ENCODE results near the gene DENND2A.
"Not testable (repeated sequence)": the region's sequence is repeated elsewhere in the genome, so short reads cannot be mapped to it uniquely, and the experiment has no call there.

The DENND2A gene

DNA sequence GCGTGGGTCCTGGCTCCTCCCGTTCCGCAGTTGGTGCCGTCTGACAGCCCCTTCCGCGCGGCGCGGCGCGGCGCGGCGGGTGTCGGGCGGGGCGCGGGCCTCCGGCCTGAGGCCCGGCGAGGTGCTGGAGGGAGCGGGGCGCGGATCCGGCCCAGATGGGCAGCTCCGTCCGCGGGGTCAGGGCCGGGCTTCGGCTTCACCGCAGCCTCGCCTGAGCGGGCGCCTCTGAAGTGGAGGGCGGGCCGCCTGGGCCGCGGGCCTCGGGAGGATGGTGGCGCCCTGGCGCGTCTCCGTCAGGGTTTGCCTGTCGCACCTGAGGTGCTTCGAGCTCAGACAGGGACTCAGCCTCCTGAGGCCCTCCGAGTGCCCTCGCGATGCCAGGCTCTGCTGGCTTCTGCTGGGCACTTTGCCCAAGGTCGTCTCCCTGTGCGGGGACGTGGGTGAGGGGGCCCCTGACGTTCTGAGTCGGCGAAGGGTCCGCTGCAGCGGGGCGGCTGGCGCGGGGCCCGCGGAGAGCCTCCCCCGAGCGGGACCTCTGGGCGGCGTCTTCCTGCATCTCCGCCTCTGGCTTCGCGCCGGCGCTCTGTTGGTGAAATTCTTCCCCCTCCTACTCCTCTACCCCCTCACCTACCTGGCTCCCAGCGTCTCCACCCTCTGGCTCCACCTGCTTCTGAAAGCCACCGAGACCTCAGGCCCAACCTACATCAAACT is 32.6 kb upstream of the DENND2A start:
- Histone ChIP-seq H3K36me3 (ENCODE audit: control insufficient read depth, insufficient read depth, low read length) (no peaks in the 10 kb centered on the region), H3K9me3 (ENCODE audit: control insufficient read depth, low read length) (no peaks in the 10 kb centered on the region), H3K4me1 (ENCODE audit: control insufficient read depth, insufficient read depth, low read length, poor library complexity, severe bottlenecking) (peaks cover 8% of the 10 kb centered on the region), H3K27ac (ENCODE audit: insufficient read depth, low read length, poor library complexity, severe bottlenecking) (peak overlapping the region; percentile 75), H3K4me3 (ENCODE audit: insufficient read depth, low read depth, low read length, poor library complexity, severe bottlenecking) (peak overlapping the region; percentile 68), H3K27me3 (replicated peaks; ENCODE audit: control insufficient read depth, insufficient read depth, low read length, poor library complexity, severe bottlenecking) (no peaks in the 10 kb centered on the region)
- peak; percentile 29 to 46 (median 39) for DNase-seq

DNA sequence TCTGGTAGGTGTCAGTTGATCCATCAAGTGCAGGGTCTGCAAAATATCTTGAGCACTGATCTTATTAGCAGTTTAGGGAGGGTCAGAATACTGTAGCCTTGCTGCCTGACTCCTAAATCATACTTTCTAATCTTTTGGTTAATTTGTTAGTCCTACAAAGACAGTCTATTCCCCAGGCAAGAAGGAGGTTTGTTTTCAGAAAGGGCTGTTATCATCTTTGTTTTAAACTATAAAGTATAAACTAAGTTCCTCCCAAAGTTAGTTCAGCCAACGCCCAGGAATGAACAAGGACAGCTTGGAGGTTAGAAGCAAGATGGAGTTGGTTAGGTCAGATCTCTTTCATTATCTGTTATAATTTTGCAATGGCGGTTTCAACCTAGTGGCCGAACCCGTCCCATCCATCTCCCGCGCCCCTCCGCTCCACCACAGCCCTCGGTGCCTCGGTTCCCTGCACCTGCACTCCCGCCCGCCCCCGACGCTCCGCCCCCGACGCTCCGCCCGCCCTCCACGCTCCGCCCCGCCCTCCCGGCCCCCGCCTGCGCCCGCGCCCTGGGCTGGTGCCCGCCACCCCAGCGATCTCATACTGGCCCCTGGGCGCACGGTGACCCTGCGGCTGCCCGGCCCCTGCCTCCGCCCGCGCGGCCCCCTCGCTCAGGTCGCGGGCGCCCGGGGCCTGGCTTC is 31.9 kb upstream of the DENND2A start, which contains the start of gene ADCK2:
TSS of gene ADCK2 (plus strand) at position 564 of the 681 bp plus-strand sequence. CDS start 386 bp downstream, outside the sequence.
- H3K36me3 ChIP-seq (ENCODE audit: control insufficient read depth, insufficient read depth, low read length) = no peaks in the 10 kb centered on the region
- no peaks in the 10 kb centered on the region for H3K27me3 ChIP-seq (replicated peaks; ENCODE audit: control insufficient read depth, insufficient read depth, low read length, poor library complexity, severe bottlenecking)
- peak within 1 kb of the TSS; percentile 75 for H3K27ac ChIP-seq (ENCODE audit: insufficient read depth, low read length, poor library complexity, severe bottlenecking)
- H3K4me1 ChIP-seq (ENCODE audit: control insufficient read depth, insufficient read depth, low read length, poor library complexity, severe bottlenecking) = peaks cover 8% of the 10 kb centered on the region
- peak within 1 kb of the TSS; percentile 68 for H3K4me3 ChIP-seq (ENCODE audit: insufficient read depth, low read depth, low read length, poor library complexity, severe bottlenecking)
- no peaks in the 10 kb centered on the region for H3K9me3 ChIP-seq (ENCODE audit: control insufficient read depth, low read length)
- peak; percentile 37 to 47 (median 47) for DNase-seq

DNA sequence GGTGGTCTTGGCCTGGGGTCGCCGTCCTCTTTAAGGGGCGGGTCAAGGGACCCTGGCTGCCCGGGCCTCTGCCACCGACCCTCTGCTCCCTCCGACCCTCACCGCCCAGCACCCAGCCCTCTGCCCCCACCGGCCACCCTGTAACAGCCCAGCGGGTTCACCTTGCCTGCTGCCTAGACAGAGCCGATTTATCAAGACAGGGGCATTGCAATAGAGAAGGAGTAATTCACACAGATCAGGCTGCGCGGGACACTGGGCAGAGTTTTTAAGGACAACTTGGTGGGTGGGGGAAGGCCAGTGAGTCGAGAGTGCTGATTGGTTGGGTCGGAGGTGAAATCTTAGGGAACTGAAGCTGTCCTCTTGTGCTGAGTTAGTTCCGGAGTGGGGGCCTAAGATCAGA is 31.4 kb upstream of the DENND2A start:
- Histone ChIP-seq H3K36me3 (ENCODE audit: control insufficient read depth, insufficient read depth, low read length) (no peaks in the 10 kb centered on the region), H3K27me3 (replicated peaks; ENCODE audit: control insufficient read depth, insufficient read depth, low read length, poor library complexity, severe bottlenecking) (no peaks in the 10 kb centered on the region), H3K9me3 (ENCODE audit: control insufficient read depth, low read length) (no peaks in the 10 kb centered on the region), H3K27ac (ENCODE audit: insufficient read depth, low read length, poor library complexity, severe bottlenecking) (no peak overlapping the region), H3K4me3 (ENCODE audit: insufficient read depth, low read depth, low read length, poor library complexity, severe bottlenecking) (no peak overlapping the region), H3K4me1 (ENCODE audit: control insufficient read depth, insufficient read depth, low read length, poor library complexity, severe bottlenecking) (peaks cover 8% of the 10 kb centered on the region)
- no peak for DNase-seq

DNA sequence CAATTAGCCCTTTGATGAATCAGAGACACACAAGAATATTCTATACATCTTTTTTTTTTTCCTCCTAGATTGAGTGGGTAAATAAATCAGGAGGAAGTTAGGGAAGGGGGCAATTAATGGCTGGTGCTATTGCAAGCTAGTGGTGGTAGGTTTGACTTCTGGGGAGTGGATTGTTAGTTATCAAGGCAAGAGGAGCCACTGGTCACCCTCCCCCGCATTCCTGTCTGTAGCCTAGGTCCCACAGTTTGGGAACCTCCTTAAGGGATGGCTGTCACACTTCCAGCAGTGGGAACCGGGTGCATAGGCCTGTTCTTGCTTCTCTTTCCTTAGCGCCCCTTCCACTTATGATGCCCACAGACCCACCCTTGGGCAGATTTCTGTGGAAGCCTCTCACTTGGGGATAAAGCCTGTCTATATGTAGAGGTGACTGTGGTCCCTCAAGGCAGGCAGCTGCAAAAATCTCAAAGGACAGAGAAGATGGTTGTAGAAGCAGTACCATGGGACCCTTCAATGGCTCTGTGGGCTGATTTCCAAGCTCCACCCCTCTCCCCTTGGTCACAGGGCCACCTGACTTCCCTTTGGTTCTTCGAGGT is 29.8 kb upstream of the DENND2A start:
- Histone ChIP-seq H3K4me1 (ENCODE audit: control insufficient read depth, insufficient read depth, low read length, poor library complexity, severe bottlenecking) (peaks cover 8% of the 10 kb centered on the region), H3K27ac (ENCODE audit: insufficient read depth, low read length, poor library complexity, severe bottlenecking) (no peak overlapping the region), H3K36me3 (ENCODE audit: control insufficient read depth, insufficient read depth, low read length) (no peaks in the 10 kb centered on the region), H3K9me3 (ENCODE audit: control insufficient read depth, low read length) (no peaks in the 10 kb centered on the region), H3K4me3 (ENCODE audit: insufficient read depth, low read depth, low read length, poor library complexity, severe bottlenecking) (no peak overlapping the region), H3K27me3 (replicated peaks; ENCODE audit: control insufficient read depth, insufficient read depth, low read length, poor library complexity, severe bottlenecking) (no peaks in the 10 kb centered on the region)
- DNase-seq = no peak

DNA sequence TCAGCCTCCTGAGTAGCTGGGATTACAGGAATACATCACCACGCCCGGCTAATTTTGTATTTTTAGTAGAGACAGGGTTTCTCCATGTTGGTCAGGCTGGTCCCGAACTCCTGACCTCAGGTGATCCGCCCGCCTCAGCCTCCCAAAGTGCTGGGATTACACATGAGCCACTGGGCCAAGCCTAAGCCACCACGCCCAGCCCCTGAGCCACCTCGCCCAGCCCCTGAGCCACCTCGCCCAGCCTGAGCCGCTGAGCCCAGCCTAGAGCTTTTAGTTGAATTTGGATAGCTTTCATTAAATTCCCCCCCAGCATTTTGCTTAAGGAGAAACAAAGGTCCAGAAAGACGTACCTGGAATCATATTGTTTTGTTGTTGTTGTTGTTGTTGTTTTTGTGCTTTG is 29.2 kb upstream of the DENND2A start:
- H3K27me3 ChIP-seq (replicated peaks; ENCODE audit: control insufficient read depth, insufficient read depth, low read length, poor library complexity, severe bottlenecking); H3K36me3 ChIP-seq (ENCODE audit: control insufficient read depth, insufficient read depth, low read length); DNase-seq; H3K9me3 ChIP-seq (ENCODE audit: control insufficient read depth, low read length); H3K27ac ChIP-seq (ENCODE audit: insufficient read depth, low read length, poor library complexity, severe bottlenecking); H3K4me1 ChIP-seq (ENCODE audit: control insufficient read depth, insufficient read depth, low read length, poor library complexity, severe bottlenecking); H3K4me3 ChIP-seq (ENCODE audit: insufficient read depth, low read depth, low read length, poor library complexity, severe bottlenecking): not testable (repeated sequence)

DNA sequence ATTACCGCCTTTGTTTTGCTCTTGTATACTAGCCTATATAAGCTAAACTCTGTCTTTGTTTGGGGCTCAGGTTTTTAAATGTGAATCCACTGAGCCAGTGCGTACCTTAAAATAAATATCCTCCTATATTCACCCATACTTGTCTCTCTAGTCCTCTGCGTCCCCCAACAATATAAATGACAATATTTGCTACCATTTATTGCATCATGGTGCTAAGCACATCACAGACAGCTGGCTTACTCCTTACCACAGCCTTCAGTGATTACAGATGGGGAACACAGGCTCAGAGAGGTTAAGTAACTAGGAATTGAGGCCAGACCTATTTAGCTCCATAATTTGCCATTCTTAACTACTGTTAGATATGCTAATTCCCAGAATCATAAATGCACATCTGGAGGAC is 28.7 kb upstream of the DENND2A start:
- no peak for DNase-seq
- no peak overlapping the region for H3K4me3 ChIP-seq (ENCODE audit: insufficient read depth, low read depth, low read length, poor library complexity, severe bottlenecking)
- H3K27me3 ChIP-seq (replicated peaks; ENCODE audit: control insufficient read depth, insufficient read depth, low read length, poor library complexity, severe bottlenecking) = no peaks in the 10 kb centered on the region
- no peak overlapping the region for H3K27ac ChIP-seq (ENCODE audit: insufficient read depth, low read length, poor library complexity, severe bottlenecking)
- no peaks in the 10 kb centered on the region for H3K36me3 ChIP-seq (ENCODE audit: control insufficient read depth, insufficient read depth, low read length)
- peaks cover 6% of the 10 kb centered on the region for H3K4me1 ChIP-seq (ENCODE audit: control insufficient read depth, insufficient read depth, low read length, poor library complexity, severe bottlenecking)
- no peaks in the 10 kb centered on the region for H3K9me3 ChIP-seq (ENCODE audit: control insufficient read depth, low read length)

DNA sequence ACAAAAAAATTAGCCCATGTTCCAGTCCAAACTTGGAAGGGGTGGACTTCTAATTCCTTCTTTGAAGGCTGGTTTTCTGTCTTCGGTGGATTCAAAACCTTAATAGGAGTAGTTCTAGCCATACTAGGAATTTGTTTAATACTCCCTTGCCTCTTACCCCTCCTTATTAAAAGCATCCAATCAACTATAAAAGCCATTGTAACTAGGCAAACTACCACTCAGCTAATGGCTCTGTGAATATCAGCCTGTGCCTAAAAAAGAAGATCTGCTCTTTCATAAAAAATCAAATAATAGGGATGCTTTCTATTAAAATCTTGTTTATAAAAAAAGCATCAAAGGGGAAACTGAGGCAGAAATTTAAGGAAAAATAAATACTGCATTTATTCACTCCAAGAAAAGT is 28.0 kb upstream of the DENND2A start:
- Histone ChIP-seq H3K4me1 (ENCODE audit: control insufficient read depth, insufficient read depth, low read length, poor library complexity, severe bottlenecking) (peaks cover 1% of the 10 kb centered on the region), H3K27me3 (replicated peaks; ENCODE audit: control insufficient read depth, insufficient read depth, low read length, poor library complexity, severe bottlenecking) (no peaks in the 10 kb centered on the region), H3K27ac (ENCODE audit: insufficient read depth, low read length, poor library complexity, severe bottlenecking) (no peak overlapping the region), H3K36me3 (ENCODE audit: control insufficient read depth, insufficient read depth, low read length) (no peaks in the 10 kb centered on the region), H3K9me3 (ENCODE audit: control insufficient read depth, low read length) (no peaks in the 10 kb centered on the region), H3K4me3 (ENCODE audit: insufficient read depth, low read depth, low read length, poor library complexity, severe bottlenecking) (no peak overlapping the region)
- no peak for DNase-seq

DNA sequence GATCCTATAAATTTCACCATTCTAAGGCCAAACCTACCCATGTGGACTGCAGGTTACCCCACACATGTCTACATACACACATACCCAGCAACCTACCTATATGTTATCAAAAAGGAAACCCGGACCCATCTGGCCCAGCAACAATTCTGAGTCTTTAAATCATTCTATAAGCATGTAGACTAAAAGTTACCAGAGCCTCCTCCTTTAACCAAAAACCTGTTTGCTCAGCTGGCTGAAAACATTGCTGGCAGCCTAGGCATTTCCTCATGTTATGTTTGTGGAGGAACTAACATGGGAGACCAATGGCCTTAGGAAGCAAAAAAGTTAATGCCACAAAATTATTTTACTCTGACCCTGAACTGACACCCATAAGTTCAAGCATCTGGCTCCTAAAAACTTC is 26.9 kb upstream of the DENND2A start:
- Histone ChIP-seq H3K27me3 (replicated peaks; ENCODE audit: control insufficient read depth, insufficient read depth, low read length, poor library complexity, severe bottlenecking) (no peaks in the 10 kb centered on the region), H3K4me1 (ENCODE audit: control insufficient read depth, insufficient read depth, low read length, poor library complexity, severe bottlenecking) (no peaks in the 10 kb centered on the region), H3K9me3 (ENCODE audit: control insufficient read depth, low read length) (no peaks in the 10 kb centered on the region), H3K27ac (ENCODE audit: insufficient read depth, low read length, poor library complexity, severe bottlenecking) (no peak overlapping the region), H3K36me3 (ENCODE audit: control insufficient read depth, insufficient read depth, low read length) (no peaks in the 10 kb centered on the region), H3K4me3 (ENCODE audit: insufficient read depth, low read depth, low read length, poor library complexity, severe bottlenecking) (no peak overlapping the region)
- DNase-seq = no peak

DNA sequence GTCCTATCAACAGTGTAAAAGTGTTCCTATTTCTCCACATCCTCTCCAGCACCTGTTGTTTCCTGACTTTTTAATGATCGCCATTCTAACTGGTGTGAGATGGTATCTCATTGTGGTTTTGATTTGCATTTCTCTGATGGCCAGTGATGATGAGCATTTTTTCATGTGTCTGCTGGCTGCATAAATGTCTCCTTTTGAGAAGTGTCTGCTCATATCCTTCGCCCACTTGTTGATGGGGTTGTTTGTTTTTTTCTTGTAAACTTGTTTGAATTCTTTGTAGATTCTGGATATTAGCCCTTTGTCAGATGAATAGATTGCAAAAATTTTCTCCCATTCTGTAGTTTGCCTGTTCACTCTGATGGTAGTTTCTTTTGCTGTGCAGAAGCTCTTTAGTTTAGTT is 22.3 kb upstream of the DENND2A start:
- H3K9me3 ChIP-seq (ENCODE audit: control insufficient read depth, low read length); H3K27me3 ChIP-seq (replicated peaks; ENCODE audit: control insufficient read depth, insufficient read depth, low read length, poor library complexity, severe bottlenecking); DNase-seq; H3K27ac ChIP-seq (ENCODE audit: insufficient read depth, low read length, poor library complexity, severe bottlenecking); H3K4me3 ChIP-seq (ENCODE audit: insufficient read depth, low read depth, low read length, poor library complexity, severe bottlenecking); H3K36me3 ChIP-seq (ENCODE audit: control insufficient read depth, insufficient read depth, low read length); H3K4me1 ChIP-seq (ENCODE audit: control insufficient read depth, insufficient read depth, low read length, poor library complexity, severe bottlenecking): not testable (repeated sequence)

DNA sequence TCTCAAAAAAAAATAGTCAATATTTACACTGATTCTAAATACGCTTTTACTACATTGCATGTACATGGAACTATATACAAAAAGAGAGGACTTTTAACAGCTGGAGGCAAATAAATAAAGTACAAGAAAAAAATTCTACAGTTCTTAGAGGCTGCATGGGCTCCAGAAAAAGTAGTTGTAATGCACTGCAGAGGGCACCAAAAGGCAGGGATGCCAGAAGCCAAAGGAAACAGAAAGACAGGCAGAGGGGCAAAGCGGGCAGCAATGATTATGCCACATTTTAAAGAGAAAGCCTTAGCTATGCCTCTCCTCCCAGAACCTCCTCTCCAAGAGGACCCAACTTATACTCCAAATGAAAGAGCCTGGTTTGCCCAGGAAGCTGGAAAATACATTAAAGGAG is 20.5 kb upstream of the DENND2A start:
- Histone ChIP-seq H3K4me3 (ENCODE audit: insufficient read depth, low read depth, low read length, poor library complexity, severe bottlenecking) (no peak overlapping the region), H3K4me1 (ENCODE audit: control insufficient read depth, insufficient read depth, low read length, poor library complexity, severe bottlenecking) (peaks cover 4% of the 10 kb centered on the region), H3K27ac (ENCODE audit: insufficient read depth, low read length, poor library complexity, severe bottlenecking) (no peak overlapping the region), H3K36me3 (ENCODE audit: control insufficient read depth, insufficient read depth, low read length) (no peaks in the 10 kb centered on the region), H3K27me3 (replicated peaks; ENCODE audit: control insufficient read depth, insufficient read depth, low read length, poor library complexity, severe bottlenecking) (no peaks in the 10 kb centered on the region), H3K9me3 (ENCODE audit: control insufficient read depth, low read length) (no peaks in the 10 kb centered on the region)
- DNase-seq = no peak
